ENCODE measurements around the gene RERE.

RERE gene

DNA sequence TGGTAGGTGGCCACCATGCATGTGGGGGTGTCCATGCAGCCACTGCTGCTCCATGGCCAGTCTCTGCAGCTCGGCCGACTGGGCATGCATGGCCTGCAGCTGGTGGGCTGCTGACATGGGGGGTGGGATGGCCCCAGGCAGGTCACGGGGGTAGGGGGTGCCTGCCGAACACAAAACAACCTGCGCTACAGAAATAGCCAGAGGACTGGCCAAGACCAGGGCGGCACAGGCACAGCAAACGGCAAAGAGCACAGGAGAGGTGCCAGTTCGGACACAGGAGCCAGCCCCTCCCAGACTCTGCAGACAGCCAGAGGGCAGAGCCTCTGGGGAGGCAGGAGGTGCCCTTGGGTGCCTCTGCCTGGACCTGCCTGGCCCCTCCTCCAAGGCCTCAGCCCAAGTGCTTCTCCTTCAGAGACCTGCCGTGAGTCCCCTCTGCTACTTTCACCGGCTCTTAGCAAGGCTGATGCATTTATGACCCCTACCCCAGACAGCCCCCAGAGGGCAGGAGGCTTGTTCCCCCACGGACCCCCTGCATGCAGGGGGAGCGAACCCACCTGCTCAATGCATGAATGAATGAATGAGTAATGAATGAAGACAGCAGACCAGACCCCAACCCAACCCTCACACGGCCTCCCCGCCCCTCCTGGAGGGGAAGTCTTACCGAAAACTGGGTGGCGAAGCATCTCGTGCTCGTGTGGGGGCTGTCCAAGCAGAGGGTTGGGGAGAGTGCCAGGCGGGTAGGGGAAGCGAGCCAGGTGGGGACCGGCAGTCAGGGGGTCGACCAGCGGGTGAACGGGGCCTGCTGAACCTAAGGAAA is 461.8 kb downstream of the RERE start:
- no peak for DNase-seq

DNA sequence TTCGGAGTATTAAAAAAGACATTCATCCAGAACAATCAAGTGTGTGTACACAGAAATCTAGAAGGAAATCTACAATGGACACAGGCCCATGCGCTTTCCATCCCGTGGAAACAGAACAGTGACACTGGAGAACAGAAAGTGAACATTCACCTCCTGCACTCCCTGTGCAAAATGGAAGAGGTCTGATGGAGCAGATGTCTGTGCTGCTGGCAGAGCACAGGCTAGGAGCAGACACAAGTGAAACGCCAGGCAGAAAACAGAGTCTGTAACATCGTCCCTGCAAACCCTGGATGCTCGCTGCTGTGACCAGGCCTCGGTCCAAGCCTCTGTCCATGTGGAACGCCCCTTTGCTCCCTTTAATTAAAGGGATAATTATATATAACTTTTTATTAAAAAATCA is 463.4 kb downstream of the RERE start:
- DNase-seq: no peak

DNA sequence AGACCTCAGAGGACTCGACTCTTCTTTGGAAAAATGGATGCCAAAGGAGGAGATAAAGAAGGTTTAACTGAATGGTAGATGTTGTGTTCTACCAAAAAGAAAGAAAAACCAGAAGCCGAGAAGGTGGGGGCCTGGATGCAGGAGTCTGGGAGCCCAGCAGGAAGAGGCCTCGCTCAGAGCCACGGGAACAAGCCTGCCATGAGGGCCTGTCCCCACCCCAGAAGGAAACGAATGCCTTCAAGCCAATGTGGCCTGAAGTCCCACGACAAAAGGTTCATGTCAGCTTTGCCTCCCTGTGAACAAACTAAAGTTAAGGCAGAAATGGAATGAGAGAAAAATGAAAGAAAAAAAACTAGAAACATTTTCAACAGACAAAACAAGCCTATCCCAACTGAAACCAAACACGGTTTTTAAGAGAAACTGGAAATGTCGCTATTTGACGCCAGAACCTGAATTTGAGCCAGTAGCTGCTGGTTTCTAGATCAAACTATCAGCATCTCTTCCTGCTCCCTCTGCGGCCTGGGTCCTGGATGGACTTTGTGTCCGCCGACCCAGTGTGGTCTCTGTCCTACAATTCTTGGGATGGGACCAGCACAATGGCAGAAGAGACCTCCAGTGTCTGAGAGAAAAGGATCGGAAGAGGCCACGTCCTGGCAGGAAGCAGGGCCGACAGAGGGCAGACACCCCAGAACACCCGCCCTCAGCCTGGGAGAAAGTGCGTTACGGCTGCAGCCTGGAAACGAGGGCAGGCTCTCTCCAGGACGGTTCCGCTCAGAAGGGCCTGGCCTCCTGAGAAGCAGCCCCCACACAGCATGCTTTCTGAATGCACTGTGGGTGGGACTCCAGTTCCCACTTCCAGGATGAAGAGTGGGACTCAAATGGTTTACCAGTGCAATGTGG is 464.3 kb downstream of the RERE start:
- DNase-seq: no peak

DNA sequence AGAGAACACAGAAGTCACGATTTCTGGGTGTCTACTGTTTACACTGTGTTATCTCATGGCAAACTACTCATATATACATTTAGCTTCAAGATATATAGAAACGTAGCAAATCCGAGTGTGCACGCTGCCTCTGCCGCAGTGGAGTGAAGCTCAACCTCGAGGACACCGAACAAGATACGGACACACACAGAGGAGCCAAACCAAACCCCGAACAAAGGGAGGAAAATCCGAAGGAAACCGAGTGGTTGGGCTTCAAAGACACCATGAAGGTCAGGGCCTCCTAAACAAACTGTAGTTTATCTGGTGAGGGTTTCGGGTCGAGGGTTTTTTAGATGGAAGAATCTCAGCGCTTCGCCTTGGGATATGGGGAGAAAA is 465.0 kb downstream of the RERE start:
- DNase-seq: no peak

DNA sequence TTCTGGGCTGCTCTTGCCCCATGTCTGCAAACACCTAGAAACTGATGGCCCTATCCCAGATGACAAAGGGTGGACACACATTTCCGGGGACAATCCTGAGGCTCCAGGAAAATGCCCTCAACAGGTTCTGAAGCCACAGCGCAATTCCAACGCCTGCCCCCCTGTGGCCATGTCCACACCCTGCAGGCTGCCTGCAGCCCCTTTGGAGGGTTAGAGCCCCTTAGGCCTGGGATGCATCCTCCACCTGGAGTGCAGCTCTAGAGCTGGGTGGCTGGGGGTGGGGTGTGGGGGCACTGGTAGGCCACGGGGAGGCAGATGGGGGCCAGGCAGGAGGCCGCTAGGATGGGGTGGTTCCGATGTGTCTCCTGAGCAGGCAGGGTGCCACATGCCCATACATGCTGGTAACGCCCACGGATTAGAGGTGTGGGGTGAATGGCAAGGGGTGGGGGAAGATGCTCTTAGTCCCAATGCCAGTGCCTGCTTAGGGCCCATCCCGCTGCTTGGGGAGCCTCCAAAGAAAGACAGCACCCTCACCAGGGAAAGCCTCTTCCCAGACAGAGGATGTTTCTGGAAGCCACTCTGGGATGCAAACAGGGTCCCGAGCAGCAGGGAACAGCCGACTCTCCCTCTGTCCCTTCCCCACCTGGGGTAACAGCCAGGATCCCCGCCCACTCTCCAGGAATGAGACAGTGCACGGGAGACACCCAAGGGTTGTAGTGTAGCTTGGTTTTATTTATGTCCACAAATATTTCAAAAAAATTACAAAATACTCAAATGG is 465.6 kb downstream of the RERE start:
- no peak for DNase-seq

DNA sequence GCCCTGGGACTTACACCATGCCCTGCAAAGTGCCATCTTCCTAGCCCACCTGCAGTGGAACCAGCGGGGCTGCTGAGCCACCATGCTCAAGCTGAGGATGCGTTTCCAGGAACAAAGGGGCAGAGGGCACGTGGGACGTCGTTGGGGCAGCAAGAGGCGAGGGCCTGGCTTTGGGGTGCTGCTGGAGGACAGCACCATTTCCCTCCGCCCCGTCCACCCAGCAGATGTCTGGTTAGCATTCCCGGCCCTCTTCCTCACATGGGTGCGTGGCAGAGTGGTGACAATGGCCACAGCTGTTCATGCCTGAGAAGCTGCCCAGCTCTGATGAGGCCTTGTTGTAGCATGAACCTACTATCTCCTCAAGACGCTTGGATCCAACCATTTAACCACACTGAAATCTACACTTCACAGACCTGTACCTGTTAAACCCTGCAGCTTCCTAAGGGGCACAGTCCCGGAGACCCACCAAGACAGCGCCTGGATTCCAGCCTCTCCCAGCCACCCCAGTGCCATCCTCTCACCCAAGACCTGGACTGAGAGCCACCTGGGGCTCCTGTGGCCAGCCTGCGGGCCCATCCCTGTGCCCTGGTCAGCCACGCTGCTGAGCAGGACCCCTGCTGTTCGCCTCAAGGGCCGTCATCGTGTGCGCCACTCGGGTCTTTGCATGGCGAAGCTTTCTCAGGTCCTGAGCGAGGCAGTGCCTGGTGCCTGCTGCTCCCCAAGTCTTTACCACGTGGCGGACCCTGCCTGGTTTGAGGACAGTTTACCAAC is 466.3 kb downstream of the RERE start:
- no peak for DNase-seq

DNA sequence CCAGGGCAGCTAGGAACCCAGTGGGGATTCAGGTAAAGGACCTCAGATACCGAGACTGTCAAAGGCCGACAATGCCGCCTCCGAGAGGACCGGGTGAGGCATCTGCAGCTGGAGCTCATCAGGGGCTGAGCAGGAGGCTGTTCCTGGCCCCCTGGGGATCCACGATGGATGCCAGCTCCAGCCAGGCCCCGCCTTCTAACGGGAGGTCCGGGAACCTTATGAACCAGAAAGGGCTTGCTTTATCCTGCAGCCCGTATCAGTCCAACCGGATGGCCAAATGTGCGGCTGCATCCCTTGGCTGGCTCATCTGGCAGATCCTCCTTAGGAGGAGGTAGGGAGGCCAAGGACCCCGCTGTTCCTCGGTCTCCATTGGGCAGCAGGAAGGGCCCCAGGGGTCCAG is 467.5 kb downstream of the RERE start:
- DNase-seq: peak; percentile 9

DNA sequence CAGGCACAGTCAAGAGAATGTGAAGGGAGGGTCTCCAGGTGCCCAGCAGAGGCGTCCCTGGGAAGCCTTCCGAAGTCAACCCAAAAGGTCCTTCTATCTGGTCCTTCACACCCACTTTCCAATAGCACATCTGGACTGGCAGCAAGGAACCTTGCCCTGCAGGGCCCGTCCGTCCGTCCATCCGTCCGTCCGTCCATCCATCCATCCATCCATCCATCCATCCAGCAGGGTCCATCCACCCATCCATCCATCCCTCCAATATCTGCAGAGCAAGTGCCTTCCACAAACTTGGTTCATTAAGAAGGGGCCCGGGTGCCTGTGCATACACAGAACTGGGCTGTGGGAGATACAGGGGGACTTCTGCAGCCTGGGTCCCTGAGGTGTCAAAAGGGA is 468.0 kb downstream of the RERE start:
- DNase-seq: no peak

DNA sequence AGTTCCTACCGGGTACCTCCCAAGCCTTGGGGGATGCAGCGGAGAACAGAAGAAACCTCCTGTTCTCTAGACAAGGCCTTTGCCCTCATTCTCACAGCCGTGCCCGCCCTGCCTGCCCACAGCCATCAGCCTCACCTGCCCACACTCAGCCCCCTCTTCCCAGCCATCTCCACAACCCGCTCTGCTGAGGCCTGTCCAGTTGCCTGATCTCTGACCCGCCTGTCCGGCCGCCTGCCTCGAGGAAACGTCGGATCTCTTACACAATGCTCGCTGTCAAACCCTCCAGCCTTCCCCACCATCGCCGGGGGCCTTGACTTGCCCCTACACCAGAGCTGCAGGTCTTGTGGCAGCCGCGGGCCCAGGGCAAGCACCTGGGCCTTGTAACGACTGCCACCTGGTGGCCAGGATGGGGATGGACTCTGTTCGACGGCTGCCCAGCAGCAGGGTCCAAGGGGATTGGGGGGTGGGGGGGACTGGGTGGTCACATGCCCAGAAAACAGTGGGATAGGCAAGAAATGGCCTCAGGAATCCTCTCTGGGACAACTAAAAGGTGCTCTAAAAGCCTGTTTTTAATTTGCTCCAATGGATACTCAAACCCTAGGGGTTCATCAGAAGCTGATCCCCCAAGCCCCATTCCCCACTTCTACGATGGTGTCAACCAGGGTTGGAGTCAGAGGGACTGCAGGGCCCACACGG is 468.5 kb downstream of the RERE start:
- peak; percentile 58 for DNase-seq

DNA sequence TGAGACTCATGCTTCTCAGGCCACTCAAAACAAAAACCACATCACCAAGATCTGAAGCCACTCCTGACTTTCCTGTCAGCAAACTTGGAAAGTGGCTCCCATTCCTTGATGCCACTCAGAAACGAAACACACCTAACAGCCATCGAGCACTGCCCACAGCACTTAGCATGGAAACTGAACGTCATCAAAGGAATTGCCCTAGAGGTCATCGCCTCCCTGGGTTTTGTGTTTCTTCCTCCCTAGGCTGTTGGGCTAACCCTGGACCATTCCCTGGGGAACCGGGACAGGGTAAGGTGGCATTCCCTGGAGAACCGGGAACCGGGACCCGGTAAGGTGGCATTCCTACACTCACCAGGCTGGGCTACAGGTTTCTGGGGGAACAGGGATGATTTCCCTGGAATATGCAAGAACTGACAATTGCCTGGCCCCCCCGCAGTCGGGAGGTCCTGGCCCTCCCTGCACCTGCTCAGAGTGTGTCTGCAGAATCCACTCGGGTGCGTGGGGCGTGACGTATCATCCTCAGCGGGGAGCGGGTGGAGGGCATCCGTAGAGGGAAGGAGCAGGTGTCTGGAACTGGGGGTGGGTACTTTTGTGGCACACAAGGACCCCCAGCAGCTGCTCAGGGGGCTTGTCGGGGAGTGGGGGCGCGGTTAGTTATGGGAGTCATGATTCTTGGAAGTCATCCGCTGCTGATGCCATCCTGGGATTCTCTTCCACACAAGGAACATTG is 469.2 kb downstream of the RERE start:
- DNase-seq: no peak

DNA sequence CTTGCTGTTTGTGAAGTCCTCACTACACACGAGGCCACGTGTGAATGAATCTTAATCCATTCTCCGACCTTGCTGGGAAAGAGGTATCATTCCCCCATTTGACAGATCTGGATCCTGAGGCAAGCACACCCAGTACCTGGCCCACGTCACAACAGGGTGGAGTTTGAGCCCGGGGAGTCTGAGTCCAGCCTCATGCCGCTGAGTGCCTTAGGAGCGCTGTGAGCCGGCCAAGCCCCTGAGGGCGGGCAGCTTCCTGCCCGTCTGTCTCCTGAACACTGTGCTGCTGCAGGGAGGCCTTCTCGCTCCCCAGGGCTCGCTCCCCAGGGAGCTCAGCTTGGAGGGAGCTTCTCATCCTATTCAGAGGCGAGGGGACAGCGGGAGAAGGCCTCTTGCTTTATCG is 469.8 kb downstream of the RERE start:
- DNase-seq: no peak

DNA sequence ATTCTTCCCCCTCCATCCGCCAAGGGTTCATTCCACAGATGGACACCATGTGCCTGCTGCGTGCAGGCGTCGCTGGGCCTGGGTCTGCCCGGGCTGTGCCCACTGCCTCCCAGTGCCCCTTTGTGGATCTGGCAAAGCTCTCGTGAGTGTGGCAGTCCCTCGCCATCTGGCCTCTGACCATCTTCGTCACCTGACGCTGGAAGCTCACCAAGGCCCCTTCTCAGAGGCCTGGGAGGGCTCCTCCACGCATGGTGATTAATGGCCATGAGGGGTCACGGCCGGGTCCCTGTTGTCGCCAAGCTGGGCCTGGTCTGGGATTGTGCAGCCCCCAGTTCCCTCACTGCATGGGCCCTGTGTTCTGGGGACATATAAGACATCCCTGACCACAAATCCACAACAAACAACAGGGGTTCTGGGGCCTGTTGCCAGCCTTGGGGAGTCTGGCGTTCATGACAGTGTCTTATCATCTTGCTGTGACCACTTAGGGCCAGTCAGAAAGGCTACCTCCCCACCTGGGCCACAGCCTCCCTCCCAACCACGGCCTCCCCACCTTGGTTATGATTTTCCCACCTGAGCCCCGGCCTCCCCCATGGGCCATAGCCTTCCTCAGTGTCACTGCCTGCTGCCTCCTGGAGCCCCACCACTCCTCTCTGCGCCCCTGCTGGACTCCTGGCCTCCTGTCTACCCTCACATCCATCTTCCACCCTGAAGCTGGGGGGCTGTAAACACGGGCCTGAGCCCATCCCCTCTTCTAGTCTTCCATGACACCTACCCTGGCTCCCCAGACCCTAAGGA is 471.6 kb downstream of the RERE start:
- no peak for DNase-seq

DNA sequence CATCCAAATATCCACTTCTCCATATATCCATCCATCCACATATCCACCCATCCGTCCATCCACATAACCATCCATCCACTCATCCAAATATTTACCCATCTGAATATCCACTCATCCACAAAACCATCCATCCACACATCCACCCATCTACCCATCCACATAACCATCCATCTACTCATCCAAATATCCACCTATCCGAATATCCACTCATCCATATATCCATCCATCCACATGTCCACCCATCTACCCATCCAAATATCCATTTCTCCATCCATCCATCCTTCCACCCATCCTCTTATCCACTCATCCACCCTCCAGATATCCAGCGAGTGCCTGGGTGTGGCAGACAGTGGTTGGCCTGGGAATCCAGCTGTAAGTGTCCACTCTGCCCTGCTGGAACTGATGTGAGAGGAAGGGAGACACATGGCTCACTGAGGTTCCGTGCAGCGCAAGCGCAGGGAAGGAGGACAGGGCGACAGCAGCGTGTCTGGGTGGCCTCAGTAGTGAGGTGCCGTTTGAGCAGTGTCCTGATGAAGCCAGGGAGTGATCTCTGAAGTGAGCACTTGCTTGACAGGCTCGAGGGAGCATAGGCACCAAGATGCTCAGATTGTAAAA is 472.4 kb downstream of the RERE start:
- DNase-seq: no peak

DNA sequence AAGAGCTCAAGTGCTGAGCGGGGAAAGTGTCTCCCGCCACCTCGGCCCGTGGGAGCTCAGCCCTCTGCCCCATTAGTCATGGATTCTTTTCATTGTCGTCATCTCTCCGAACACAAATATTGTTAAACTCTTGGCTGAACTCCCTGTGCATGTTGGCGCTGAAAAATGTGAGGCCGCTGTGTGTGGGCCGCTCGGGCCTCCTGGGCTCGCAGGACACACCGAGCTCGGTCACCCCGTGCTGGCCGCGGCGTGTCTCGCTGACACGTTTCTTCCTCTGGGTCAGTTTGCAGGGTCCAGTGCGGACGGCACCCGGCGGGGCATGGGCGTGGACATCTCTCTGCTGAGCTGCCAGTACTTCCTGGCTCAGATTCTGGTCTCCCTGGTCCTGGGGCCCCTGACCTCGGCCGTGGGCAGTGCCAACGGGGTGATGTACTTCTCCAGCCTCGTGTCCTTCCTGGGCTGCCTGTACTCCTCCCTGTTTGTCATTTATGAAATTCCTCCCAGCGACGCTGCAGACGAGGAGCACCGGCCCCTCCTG is 473.9 kb downstream of the RERE start:
- no peak for DNase-seq

DNA sequence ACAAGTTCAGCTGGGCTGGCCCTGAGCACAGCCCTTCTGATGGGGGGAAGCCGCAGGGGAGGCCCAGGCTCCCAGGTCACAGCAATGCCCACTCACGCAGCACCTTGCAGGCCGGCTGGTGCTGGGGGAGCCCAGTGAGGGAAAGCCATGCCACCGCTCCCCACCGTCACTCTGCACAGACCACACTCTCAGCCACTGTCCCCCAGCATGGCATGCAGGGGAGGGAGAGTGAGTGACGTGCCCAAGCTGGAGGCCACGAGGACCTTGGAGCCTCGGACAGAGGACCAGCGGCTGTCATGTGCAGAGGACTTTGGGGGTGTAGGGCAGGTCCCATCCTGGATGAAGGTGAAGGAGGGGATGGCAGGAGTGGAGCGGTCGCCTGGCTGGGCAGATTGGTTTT is 474.4 kb downstream of the RERE start:
- DNase-seq: no peak

DNA sequence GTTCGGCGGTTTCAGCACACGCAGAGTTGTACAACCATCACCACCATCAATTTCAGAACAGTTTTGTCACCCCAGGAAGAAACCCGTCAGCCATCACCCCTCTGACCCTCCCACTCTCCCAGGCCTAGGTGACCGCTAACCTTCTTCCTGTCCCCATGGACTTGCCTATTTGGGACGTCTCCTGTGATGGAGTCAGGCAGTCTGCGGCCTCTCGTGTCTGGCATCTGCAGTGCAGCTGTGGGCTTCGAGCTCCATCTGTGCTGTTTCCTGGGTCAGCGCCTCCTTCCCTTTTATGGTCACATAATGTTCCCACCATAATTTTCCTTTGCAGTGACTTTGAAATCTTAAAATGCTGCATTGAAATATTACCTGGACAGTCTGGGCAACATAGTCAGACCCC is 475.1 kb downstream of the RERE start:
- DNase-seq: no peak

DNA sequence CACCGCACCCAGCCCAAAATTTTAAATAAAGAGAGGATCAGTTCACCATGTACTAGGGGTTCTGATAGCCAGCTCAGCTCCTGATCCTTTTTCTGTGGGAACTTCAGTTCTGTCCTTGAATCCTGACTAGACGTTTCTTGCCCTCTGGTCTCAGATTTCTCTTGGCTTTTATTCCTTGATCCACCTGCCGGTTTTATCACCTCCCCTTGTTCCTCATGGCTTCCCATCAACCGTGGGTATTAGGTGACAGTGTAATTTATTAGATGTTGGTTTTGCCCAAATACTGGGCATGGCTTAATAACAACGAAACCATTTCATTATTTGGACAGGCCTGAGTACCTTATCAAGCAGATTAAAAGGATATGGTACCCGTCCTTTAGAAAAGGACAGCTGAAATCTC is 477.0 kb downstream of the RERE start:
- peak; percentile 7 for DNase-seq

DNA sequence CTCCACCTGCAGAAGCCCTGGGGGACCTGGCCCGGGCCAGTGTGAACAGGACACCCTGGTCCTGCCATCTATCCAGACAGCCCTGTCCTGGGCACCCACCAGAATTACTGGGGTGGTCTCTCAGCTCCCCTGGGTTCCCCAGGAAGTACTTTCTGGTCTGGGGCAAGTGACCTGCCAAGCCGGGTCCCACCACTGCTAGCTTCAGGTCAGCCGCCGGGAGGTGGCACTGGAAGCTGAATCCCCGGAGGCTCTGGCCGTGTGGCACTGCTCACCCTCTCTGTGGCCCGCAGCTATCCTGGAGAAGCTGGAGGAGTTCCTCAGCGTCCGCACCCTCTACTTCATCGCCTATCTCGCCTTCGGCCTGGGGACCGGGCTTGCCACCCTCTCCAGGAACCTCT is 478.2 kb downstream of the RERE start:
- DNase-seq: no peak

DNA sequence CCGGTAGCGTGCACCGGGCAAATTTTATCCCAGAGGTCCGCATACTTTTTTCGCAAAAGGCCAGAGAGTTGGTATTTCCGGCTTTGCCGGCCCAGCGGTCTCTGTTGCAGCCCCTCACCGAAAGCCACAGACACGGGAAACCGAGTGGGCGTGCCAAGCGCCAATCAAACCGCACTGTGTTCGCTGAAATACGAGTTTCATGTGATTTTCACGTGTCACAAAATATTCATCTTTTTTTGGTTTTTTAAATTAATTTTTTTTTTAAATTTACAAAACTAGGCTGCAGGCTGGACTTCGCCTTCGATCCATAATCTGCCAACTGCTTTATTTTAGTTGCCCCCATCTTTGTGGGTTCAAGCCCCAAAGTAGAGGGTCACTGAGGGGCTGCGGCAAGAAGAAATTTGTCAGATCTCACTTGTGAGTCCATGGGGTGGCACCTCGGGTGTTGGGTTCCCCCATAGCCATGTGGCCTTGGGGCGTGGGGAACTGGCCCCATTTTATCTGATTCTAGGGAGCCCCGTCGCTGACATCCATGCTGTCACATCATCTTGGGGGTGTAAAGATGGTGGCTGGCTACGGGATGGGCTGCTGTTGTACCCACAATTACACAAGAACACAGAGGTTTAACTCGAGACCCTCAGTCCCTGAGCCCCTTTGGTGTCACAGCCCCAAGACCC is 478.8 kb downstream of the RERE start:
- DNase-seq: no peak
